T-helper 2 cell treated with Interferon-gamma antibody and Interleukin-4, amounts not matched to agents 5 μg/mL and 100 μg/mL, for 36 hours (primary cell): ENCODE results near the gene PPARD.

Source experiments
- DNase-seq: peaks from one replicate; pipeline ENCODE4 v3.0.0; 2021; ENCODE audit warnings: low spot score
- H3K27ac Mint-ChIP-seq: one replicate; pipeline ENCODE4 v1.8.0; 2021; ENCODE audit warnings: mild to moderate bottlenecking, mixed read lengths
- H3K27me3 Mint-ChIP-seq: one replicate; pipeline ENCODE4 v1.8.0; 2021; ENCODE audit warnings: low read depth, mixed read lengths
- H3K36me3 Mint-ChIP-seq: one replicate; pipeline ENCODE4 v1.8.0; 2021; ENCODE audit warnings: low read depth, mixed read lengths
- H3K4me1 Mint-ChIP-seq: one replicate; pipeline ENCODE4 v1.8.0; 2021; ENCODE audit warnings: low read depth, mixed read lengths
- H3K4me3 Mint-ChIP-seq: one replicate; pipeline ENCODE4 v1.8.0; 2022; ENCODE audit warnings: mild to moderate bottlenecking, moderate library complexity, mixed read lengths
- H3K9me3 Mint-ChIP-seq: one replicate; pipeline ENCODE4 v1.8.0; 2021; ENCODE audit warnings: mixed read lengths

The PPARD gene

DNA sequence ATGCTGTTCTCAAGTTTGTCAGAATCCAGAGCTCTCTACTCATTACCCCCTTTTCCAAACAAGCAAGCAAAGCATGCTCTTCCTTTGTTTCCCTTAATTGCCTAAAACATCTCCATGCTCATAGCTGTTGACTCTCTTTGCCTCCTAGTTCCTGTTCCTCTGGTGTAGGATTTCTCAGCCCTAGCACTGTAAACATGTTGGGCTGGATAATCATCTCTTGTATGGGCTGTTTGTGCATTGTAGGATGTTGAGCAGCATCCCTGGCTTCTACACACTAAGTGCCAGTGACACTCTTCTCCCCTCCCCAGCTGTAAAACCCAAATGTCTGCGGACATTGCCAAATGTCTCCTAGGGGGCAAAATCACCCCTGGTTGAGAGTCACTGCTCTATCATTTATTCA is 14.0 kb downstream of the PPARD start:
- Mint-ChIP-seq H3K27ac (no peak overlapping the region), H3K4me1 (peaks cover 14% of the 10 kb centered on the region), H3K4me3 (no peak overlapping the region), H3K36me3 (peaks cover 48% of the 10 kb centered on the region), H3K9me3 (no peaks in the 10 kb centered on the region), H3K27me3 (no peaks in the 10 kb centered on the region)
- no peak for DNase-seq

DNA sequence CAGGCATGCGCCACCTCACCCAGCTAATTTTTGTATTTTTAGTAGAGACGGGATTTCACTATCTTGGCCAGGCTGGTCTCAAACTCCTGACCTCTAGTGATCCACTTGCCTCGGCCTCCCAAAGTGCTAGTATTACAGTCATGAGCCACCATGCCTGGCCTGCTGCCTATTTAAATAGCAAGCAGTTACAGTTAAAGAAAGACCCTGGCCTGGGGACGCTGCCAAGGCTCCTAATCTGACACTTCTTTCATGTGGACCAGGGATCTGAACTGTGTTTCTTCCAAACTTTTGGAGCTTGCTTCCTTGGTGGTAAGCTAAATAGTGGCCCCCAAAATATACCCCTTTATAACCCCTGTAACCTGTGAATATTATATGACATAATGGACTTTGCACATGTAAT is 15.3 kb downstream of the PPARD start:
- Mint-ChIP-seq H3K4me3 (no peak overlapping the region), H3K36me3 (peaks cover 40% of the 10 kb centered on the region), H3K4me1 (peaks cover 15% of the 10 kb centered on the region), H3K27ac (no peak overlapping the region), H3K27me3 (no peaks in the 10 kb centered on the region), H3K9me3 (no peaks in the 10 kb centered on the region)
- DNase-seq: no peak

DNA sequence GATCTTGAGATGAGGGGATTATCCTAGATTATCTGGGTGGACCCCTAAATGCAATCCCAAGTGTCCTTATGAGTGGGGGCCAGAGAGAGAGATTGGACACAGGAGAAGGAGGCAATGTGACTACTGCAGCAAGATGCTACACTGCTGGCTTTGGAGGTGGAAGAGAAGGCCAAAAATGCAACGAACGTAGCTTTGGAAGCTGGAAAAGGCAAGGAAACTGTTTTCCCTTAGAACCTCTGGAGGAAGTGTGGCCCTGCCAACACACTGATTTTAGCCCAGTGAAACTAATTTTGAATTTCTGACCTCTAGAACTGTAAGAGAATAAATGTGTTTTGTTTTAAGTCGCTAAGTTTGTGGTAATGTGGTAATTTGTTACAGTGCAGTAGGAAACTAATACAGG is 15.7 kb downstream of the PPARD start:
- no peak for DNase-seq
- H3K9me3 Mint-ChIP-seq: no peaks in the 10 kb centered on the region
- peaks cover 37% of the 10 kb centered on the region for H3K36me3 Mint-ChIP-seq
- H3K27me3 Mint-ChIP-seq: no peaks in the 10 kb centered on the region
- H3K4me1 Mint-ChIP-seq: peaks cover 17% of the 10 kb centered on the region
- no peak overlapping the region for H3K4me3 Mint-ChIP-seq
- H3K27ac Mint-ChIP-seq: no peak overlapping the region

DNA sequence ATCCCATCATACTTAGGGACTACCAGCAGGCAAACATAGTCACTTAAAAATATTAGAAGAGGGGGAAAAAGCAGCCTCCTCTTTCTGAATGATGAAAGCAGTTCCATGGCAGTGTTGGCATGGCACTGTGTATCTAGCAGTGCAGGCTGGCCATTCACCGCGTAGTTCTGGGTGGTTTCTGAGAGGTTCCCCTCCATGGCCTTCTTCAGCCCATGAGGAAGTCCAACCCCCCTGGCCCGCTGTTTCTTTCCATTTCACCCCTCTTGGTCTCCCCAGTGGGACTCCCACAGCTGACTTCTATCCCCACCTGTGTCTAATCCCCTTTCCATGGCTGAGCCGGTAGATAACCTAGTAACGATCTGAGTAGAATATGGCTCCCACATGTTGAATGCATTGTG is 17.0 kb downstream of the PPARD start:
- no peak overlapping the region for H3K27ac Mint-ChIP-seq
- DNase-seq: no peak
- peaks cover 33% of the 10 kb centered on the region for H3K36me3 Mint-ChIP-seq
- peaks cover 17% of the 10 kb centered on the region for H3K4me1 Mint-ChIP-seq
- H3K9me3 Mint-ChIP-seq: no peaks in the 10 kb centered on the region
- no peaks in the 10 kb centered on the region for H3K27me3 Mint-ChIP-seq
- H3K4me3 Mint-ChIP-seq: no peak overlapping the region

DNA sequence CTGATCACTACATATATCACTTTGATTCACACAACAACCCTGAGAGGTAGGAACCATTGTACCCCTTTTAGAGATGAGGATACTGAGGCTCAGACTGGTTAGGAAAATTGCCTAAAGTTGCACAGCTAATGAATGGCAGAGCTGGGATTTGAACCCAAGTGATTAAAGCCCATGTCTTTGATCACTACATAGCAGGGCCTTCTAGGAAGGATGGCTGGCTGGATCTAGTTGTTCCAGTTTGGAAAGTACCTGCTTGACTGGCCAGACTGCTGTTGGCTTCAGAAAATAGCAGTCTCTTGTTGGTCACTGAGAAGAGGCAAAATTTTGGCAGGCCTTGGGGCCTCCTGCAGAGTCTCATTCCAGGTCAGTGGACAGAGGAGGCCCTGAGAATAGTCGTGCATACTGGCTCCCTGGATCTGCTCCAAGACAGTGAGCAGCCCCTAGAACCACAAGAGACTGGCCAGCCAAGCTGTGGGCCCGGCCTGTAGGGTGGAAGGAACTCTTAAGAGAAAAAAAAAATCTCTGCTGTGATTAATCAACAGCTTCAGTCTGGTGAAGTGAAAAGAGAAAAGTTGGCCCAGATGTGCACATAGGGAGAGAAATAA is 17.5 kb downstream of the PPARD start:
- peaks cover 17% of the 10 kb centered on the region for H3K4me1 Mint-ChIP-seq
- H3K27me3 Mint-ChIP-seq: no peaks in the 10 kb centered on the region
- H3K4me3 Mint-ChIP-seq: no peak overlapping the region
- H3K27ac Mint-ChIP-seq: no peak overlapping the region
- no peaks in the 10 kb centered on the region for H3K9me3 Mint-ChIP-seq
- DNase-seq: no peak
- peaks cover 28% of the 10 kb centered on the region for H3K36me3 Mint-ChIP-seq

DNA sequence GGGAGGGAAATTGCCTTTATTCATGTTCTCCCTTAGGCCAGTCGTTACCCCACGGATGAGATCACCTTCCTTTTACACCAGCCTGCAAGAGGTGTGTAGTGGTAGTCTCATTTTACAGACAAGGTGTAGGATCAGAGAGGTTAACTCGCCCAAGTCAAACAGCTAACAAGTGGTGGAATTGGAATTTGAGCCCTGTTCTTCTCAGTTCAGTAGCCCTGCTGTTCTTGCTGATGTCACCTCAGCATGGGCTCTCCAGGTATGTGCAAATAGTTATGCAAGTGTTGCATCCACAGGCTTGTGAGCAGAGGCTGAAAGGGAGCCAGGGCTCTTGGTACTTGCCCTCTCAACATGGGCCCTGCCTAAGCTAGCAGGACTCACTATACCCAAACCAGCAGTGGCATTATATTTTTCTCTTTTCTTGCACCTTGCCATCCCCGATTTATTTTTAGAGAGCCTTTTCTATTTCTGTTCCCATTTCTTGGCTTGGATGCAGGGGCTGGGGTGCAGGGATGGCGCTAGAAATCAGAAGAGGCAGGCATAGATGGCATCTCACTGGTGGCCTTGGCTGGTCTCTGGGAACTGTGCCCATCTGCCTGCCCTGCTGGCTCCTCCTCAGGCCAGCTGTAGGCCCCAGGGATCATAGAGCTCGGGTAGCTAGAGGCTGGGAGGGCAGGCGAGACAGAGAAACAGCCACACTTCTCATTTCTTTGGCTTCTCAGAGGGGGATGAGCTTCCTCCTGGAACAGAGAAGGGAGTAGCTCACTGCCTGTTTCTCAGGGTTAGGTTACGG is 18.2 kb downstream of the PPARD start:
- H3K27ac Mint-ChIP-seq: no peak overlapping the region
- H3K4me1 Mint-ChIP-seq: peaks cover 17% of the 10 kb centered on the region
- H3K36me3 Mint-ChIP-seq: peaks cover 23% of the 10 kb centered on the region

DNA sequence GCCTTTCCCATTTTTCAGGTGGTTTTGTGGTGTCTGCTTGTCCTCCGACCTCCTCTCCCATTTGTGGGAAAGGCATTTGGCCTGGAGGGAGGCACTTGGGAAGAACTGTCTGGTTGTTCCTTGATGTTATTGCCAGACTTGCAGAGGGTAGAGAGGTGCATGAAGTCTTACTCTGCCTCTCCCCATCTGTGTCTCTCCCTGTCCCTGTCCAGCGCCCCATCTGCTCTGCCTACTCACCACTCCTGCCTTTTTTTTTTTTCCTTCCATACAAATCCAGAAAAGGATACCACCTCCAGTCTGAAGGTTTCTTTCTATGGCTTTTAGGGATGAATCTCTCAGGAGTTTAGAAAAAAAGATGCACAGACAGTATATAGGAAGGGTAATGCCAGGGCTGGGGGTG is 19.8 kb downstream of the PPARD start:
- Mint-ChIP-seq H3K27ac (no peak overlapping the region), H3K27me3 (no peaks in the 10 kb centered on the region), H3K9me3 (no peaks in the 10 kb centered on the region), H3K4me1 (peaks cover 24% of the 10 kb centered on the region), H3K36me3 (peaks cover 18% of the 10 kb centered on the region), H3K4me3 (no peak overlapping the region)
- no peak for DNase-seq

More for the DNA sequence above, 18.2 kb downstream of the PPARD start:
- DNase-seq: no peak
- Mint-ChIP-seq H3K4me3 (no peak overlapping the region), H3K27me3 (no peaks in the 10 kb centered on the region), H3K9me3 (no peaks in the 10 kb centered on the region)

DNA sequence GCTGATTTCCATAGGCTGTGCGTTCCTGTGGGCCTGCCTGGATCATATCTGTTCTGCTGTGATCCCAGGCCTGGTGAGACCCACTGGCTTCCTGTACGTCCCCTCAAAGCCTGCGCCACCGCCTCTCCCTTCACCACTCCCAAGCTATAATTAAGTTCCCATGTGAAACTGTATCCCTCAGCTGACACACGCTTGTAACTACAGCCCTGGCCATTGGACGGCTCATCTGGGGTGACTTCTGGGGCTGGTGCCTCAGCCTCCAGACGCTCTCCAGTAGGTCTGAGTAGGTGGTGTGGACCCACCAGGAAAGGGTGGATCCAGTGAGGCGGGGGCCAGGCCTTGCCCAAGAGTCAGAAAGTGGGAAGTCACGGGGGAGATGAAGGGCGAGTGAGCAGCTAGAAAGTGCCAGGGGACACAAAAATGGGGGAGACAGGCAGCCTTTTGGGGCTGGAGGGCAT is 21.0 kb downstream of the PPARD start:
- Mint-ChIP-seq H3K27me3 (no peaks in the 10 kb centered on the region), H3K4me3 (no peak overlapping the region), H3K27ac (no peak overlapping the region), H3K9me3 (no peaks in the 10 kb centered on the region), H3K4me1 (peaks cover 27% of the 10 kb centered on the region), H3K36me3 (peaks cover 18% of the 10 kb centered on the region)
- DNase-seq: no peak

DNA sequence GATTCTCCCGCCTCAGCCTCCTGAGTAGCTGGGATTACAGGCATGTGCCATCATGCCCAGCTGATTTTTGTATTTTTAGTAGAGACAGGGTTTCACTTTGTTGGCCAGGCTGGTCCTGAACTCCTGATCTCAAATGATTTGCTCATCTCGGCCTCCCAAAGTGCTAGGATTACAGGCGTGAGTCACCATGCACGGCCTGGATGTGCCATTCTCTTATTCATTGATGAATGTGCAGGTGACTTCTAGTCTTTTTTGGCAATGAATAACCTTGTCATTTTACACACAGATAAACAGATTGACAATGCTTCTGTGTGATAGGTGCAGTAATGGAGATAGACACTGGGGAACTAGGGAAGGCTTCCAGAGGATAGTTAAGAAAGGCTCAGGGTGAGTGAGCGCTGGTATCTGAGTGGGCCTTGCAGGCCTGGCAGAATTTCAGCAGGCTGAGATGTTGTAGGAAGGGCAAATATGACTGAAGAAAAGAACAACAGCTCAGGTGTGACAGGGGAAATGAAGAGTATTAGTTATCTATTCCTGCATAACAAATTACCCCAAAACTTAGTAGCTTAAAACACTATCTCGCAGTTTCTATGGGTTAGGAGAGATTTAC is 23.3 kb downstream of the PPARD start:
- Mint-ChIP-seq H3K27ac (peak overlapping the region; percentile 52), H3K4me1 (peaks cover 43% of the 10 kb centered on the region), H3K9me3 (no peaks in the 10 kb centered on the region), H3K27me3 (no peaks in the 10 kb centered on the region), H3K36me3 (peaks cover 29% of the 10 kb centered on the region), H3K4me3 (no peak overlapping the region)
- no peak for DNase-seq

DNA sequence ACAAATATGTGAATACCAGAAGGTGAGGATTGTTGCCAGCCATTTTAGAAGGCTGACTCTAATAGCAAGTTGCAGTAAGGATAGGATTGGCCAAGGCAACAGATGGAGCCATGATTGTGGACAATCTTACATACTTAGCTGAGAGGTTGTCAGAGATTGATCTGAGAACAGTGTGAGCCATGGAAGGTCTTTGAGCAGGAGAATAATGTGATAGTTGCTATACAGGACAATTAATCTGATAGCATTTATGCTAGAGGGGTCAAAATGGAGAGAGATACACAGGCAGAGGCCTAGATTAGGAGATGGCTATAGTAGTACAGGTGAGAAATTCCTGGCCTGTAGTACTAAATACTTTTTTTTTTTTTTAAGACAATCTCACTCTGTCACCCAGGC is 23.8 kb downstream of the PPARD start:
- Mint-ChIP-seq H3K27me3 (no peaks in the 10 kb centered on the region), H3K9me3 (no peaks in the 10 kb centered on the region), H3K4me1 (peaks cover 48% of the 10 kb centered on the region), H3K4me3 (no peak overlapping the region), H3K27ac (peak overlapping the region; percentile 52), H3K36me3 (peaks cover 33% of the 10 kb centered on the region)
- no peak for DNase-seq

DNA sequence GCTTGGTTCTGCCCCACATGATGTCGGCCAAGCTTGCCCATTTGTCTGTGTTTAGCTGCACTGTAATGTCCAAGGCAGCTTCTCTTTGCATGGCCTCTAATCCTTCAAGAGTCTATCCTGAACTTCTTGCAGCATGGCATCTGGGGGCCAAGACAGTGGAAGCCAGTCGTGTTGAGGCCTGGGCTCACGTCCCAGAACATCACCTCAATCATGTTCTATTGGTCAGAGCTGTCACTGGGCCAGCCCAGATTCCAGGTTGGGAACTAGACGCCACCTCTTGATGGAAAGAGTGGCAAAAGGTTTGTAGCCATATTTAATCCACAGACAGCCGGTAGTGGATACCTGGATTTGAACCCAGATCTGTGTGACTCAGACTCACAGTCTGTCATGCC is 25.3 kb downstream of the PPARD start:
- Mint-ChIP-seq H3K36me3 (peaks cover 35% of the 10 kb centered on the region), H3K27me3 (no peaks in the 10 kb centered on the region), H3K9me3 (no peaks in the 10 kb centered on the region), H3K4me3 (no peak overlapping the region), H3K4me1 (peaks cover 51% of the 10 kb centered on the region), H3K27ac (no peak overlapping the region)
- DNase-seq: no peak

DNA sequence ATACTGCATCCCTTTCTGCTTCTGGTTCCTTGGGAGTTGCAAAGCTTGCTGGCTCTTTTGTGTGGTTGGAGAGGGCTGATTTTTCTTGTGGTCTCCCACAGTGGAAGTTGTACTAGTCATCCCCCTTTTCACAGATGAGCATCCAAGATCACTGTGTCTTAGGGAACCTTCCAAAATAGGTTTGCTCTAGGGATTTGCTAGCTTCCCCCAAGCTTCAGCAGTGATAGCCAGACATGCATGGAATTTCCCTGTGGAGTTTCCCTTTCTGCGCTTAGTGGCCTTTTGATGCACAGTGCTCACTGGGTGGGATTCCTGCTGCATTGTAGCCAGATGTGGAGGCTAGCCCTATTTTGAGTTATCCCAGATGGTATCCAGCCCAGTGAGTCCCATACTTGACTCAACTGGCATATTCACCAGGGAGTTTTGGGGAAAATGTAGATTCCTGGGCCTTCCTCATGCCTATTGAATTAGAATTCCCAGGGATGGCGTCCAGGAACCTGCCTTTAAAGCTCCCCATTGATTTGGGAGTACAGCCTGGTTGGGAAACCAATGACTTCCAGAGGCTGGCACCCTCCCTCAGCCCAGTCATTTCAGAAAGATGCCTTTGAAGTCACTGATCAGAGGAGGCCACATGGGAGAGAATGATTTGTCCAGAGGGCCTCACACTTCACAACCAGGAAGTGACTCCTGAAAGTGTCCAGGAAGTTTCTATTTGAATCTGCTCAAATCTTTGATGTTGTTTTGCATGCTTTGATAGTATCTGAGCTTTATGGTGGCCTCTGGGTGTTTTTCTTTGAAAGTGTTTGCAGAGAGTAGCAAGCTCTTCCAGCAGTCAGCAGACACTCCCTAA is 25.9 kb downstream of the PPARD start:
- Mint-ChIP-seq H3K9me3 (no peaks in the 10 kb centered on the region), H3K27ac (peak overlapping the region; percentile 74), H3K27me3 (no peaks in the 10 kb centered on the region), H3K4me1 (peaks cover 49% of the 10 kb centered on the region), H3K36me3 (peaks cover 37% of the 10 kb centered on the region), H3K4me3 (peak overlapping the region; percentile 51)
- DNase-seq: peak; percentile 64

DNA sequence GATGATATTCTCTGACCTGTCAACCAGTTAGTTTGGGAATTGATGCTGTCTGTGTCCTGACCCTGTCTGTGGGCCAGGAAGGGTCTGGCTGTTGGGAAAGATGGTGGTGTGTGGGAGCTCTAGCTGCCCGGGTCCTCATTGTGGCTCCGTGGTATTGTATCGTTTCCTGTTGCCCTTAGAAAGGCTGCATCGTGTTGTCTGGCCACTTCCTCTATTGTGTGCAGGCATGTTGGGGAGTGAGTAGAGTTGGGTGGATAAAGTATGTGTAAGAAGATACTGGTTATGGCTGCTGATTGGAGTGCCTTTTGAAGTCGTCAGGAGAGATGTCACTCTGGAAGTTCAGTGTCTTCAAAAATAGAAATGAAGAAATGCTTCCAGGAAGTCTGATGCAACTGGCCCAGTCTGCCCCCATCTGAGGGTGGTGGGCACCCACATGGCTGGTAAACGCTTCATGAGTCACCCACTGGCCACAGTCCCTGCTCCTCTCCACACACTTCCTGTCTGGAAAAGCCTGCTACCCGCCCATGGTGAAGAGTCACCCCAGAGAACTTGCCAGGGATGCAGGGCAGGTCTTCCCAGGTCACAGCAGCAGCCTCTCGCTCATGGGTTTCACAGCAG is 27.9 kb downstream of the PPARD start:
- Mint-ChIP-seq H3K9me3 (no peaks in the 10 kb centered on the region), H3K4me1 (peaks cover 50% of the 10 kb centered on the region), H3K27me3 (no peaks in the 10 kb centered on the region), H3K36me3 (peaks cover 42% of the 10 kb centered on the region), H3K27ac (peak overlapping the region; percentile 89), H3K4me3 (peak overlapping the region; percentile 74)
- peak; percentile 65 for DNase-seq
